ENCODE results near the gene ECT2. TPM values are rescaled to one million over a fixed set of nuclear protein-coding genes. Genes with fewer than 3 reads are reported as not detected.
A peak's percentile ranks its signal among the peaks of the same experiment; 100 is the strongest.

ECT2 gene
- total RNA-seq, 1 donor = 23.2 TPM

DNA sequence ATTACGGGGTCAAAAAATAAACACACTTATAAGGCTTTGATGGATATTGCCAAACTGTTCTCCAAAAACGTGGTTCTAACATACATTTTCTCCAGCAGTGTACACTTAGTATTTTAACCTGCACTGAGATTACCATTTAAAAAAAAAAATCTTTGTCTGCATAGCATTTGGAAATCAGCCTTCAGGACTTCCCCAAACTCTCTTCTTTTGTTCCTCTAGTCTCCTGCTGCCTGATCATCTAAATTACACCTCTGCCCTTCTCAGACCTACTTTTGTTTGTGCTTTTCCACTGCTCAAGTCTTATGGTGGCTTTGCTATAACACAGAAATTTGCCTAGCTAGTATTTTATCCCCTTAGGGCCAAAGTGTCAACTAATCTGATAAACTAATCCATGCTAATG is 43.5 kb upstream of the ECT2 start:
- Histone ChIP-seq H2AFZ (ENCODE audit: low read length) (no peak overlapping the region), H3K36me3 (ENCODE audit: insufficient read depth, low read length) (no peaks in the 10 kb centered on the region), H3K4me1 (ENCODE audit: insufficient read depth, low read length) (peaks cover 21% of the 10 kb centered on the region), H3K4me2 (ENCODE audit: insufficient read depth, low read length) (no peak overlapping the region), H3K27me3 (ENCODE audit: insufficient read depth, low read length) (no peaks in the 10 kb centered on the region), H3K79me2 (ENCODE audit: insufficient read depth, low read length) (peaks cover 80% of the 10 kb centered on the region), H3K4me3 (ENCODE audit: insufficient read depth, low read length) (no peak overlapping the region), H3K9me3 (ENCODE audit: low read depth, low read length) (no peaks in the 10 kb centered on the region), H3K27ac (ENCODE audit: low read depth, low read length) (no peak overlapping the region), H4K20me1 (ENCODE audit: insufficient read depth, low read length) (peaks cover 5% of the 10 kb centered on the region)
- no peak for TF ChIP-seq CTCF (IDR thresholded peaks at IDR 0.05; ENCODE audit: extremely low read depth, low read depth, low read length)
- DNase-seq (ENCODE audit: insufficient read length, low spot score, missing footprints) = no peak

DNA sequence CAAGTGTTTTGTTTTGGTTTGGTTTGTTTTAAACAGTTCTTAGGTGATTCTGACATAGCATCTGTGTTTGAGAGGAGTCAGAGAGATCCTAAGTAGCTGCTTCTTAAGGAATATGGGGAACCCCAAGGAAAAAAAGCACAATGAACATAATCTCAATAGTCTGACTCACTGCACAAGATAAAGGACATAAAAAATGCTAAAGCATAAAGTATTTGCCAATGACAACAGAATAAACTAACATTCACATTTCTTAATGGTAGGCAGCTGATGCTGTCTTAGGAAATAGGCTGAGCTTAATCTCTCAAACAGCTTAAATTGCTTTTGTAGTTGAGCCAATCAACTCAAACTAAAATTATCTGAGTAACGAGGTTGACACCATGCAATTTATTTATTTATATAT is 42.6 kb upstream of the ECT2 start:
- Histone ChIP-seq H3K27me3 (ENCODE audit: insufficient read depth, low read length) (no peaks in the 10 kb centered on the region), H3K4me3 (ENCODE audit: insufficient read depth, low read length) (no peak overlapping the region), H3K9me3 (ENCODE audit: low read depth, low read length) (no peaks in the 10 kb centered on the region), H4K20me1 (ENCODE audit: insufficient read depth, low read length) (peaks cover 5% of the 10 kb centered on the region), H3K4me2 (ENCODE audit: insufficient read depth, low read length) (peak overlapping the region; percentile 83), H3K27ac (ENCODE audit: low read depth, low read length) (peak overlapping the region; percentile 97), H3K36me3 (ENCODE audit: insufficient read depth, low read length) (no peaks in the 10 kb centered on the region), H3K79me2 (ENCODE audit: insufficient read depth, low read length) (peaks cover 71% of the 10 kb centered on the region), H3K4me1 (ENCODE audit: insufficient read depth, low read length) (peaks cover 22% of the 10 kb centered on the region), H2AFZ (ENCODE audit: low read length) (no peak overlapping the region)
- peak; percentile 89 for DNase-seq (ENCODE audit: insufficient read length, low spot score, missing footprints)
- TF ChIP-seq CTCF (IDR thresholded peaks at IDR 0.05; ENCODE audit: extremely low read depth, low read depth, low read length) = no peak

GRCh38 chr3:172708921-172709773 is 41.4 kb upstream of the ECT2 start:
- Histone ChIP-seq H3K36me3 (ENCODE audit: insufficient read depth, low read length) (no peaks in the 10 kb centered on the region), H3K79me2 (ENCODE audit: insufficient read depth, low read length) (peaks cover 60% of the 10 kb centered on the region), H3K27ac (ENCODE audit: low read depth, low read length) (peak overlapping the region; percentile 97), H3K9me3 (ENCODE audit: low read depth, low read length) (no peaks in the 10 kb centered on the region), H3K4me1 (ENCODE audit: insufficient read depth, low read length) (peaks cover 31% of the 10 kb centered on the region), H3K27me3 (ENCODE audit: insufficient read depth, low read length) (no peaks in the 10 kb centered on the region), H4K20me1 (ENCODE audit: insufficient read depth, low read length) (peaks cover 5% of the 10 kb centered on the region), H3K4me2 (ENCODE audit: insufficient read depth, low read length) (peak overlapping the region; percentile 83), H3K4me3 (ENCODE audit: insufficient read depth, low read length) (peak overlapping the region; percentile 86), H2AFZ (ENCODE audit: low read length) (no peak overlapping the region)
- no peak for TF ChIP-seq CTCF (IDR thresholded peaks at IDR 0.05; ENCODE audit: extremely low read depth, low read depth, low read length)
- no peak for DNase-seq (ENCODE audit: insufficient read length, low spot score, missing footprints)

Data from osteoblast (primary cell).